Measurements from ENCODE around the gene KRT72.
A peak's percentile ranks its signal among the peaks of the same experiment; 100 is the strongest.
"Not testable (repeated sequence)": the region's sequence is repeated elsewhere in the genome, so short reads cannot be mapped to it uniquely, and the experiment has no call there.

The KRT72 gene

DNA sequence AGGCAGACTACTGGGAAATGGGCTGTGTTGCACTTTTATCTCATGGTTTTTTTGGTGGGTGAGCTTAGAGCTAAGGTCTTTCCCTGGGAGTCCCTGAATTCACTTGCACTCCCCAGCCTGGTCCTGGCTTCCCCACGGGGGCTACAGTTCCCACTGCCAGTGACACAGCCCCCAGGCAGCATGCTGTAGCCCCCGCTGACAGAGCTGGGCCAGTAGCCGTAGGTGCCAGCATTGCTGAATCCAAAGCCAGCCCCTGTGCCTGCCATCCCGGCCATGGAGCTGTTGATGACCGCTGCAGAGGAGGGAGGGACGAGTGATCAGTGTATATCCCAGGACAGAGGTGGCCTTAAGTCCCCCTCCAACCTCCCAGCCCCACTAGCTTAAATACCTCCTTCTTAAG, 6.9 kb upstream of the KRT72 start:
- no peak for DNase-seq (ENCODE audit: low read depth in 2 of 3, low spot score in 2 of 3)

DNA sequence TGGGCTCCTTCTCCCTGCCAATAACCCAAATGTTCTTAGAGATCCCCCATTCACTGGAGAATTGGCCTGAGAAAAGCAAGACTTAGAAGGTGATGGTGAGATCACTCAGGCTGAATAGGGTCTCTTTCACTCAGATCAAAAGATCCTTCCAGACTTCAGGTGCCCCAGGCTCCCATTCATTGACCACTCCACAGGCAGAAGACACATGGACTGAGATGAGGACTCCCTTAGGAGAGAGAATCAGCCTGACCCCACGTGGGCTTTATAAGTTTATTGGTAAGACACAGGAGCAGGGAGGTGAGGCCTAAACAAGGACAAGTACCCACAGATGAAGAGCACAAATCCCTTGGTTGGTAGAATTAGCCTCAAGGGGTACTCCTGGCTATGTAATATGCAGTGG, 6.1 kb upstream of the KRT72 start:
- DNase-seq (ENCODE audit: low read depth in 2 of 3, low spot score in 2 of 3): no peak

DNA sequence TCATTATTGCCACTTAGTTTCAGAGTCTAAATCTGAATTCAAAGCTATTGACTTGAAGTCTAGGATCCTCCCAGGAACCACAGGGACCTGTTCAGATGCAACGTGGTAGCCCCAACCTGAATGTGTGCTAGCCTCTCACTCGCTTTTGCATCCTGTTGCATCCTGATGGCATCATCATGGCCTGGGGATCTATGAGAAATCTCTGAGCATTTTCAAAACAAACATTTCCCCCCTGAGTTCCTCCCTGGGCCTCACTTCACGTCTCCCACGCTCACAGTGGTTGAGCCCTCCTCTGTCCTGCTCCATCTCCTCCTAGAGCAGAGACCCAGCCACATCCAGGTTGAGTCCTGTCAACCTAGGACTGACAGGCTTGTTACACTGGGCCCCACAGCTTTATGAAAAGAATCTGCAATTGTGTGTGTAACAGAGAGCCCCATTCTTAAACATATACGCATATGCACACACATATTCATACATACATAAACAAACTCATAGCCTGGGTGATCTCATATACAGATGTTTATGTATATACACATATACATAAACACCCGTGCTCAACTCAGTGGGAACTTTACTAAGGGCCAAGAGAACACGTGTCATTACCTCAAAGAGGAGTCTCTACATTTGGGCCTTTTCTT, 5.4 kb upstream of the KRT72 start:
- no peak for DNase-seq (ENCODE audit: low read depth in 2 of 3, low spot score in 2 of 3)

DNA sequence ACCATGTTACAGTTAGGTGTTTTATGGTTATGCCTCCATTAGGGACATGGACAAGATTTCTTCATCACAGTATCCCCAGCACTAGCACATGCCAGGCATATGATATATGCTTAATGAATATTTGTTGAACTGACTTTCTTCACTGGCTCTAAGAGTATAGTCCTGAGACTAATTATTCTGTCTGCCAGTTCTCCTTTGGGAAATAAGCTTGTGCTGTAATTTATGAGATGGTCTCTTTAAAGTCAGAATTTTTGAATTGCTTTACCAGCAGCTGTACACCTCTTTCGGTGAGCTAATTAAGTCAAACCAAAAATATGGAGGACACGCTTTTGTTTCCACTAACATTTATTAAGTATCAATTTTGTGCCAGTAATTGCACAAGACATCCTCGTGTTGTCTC, 4.8 kb upstream of the KRT72 start:
- no peak for DNase-seq (ENCODE audit: low read depth in 2 of 3, low spot score in 2 of 3)

DNA sequence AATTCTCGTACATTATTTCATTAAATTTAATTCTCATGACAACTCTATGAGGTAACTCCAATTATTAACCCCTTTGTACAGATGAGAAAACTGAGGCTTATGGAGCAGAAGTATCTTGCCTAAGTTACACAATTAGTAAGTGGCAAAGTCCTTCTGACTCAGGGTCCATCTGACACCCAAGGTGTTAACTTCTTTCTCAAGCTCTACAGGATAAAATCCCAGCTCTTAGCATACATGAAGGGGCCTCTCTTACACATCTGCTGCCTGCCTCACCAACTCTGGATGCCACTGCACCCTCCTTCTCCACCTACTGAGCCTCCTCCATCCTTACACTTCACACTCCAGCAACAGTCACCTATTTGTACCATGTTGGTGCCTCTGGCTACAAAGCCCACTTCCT, 4.3 kb upstream of the KRT72 start:
- no peak for DNase-seq (ENCODE audit: low read depth in 2 of 3, low spot score in 2 of 3)

DNA sequence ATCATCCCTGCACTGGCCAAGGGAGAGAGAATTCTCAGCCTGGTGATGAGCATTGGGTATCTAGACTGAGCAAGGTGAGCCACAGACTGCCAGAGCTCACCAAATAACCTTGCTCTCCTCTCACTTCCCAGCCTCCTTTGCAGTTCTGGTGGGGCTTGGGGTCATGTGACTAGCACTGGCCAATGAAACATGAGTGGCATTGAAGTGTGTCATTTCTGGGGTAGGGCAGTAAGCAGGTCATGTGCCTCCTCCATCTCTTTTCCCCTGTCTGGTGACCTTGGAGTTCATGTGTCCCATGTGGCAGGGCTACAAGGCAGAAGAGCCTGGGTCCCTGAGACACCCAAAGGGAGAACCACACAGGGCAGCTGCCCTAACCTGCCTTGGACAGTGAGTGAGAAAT, 3.6 kb upstream of the KRT72 start:
- DNase-seq (ENCODE audit: low read depth in 2 of 3, low spot score in 2 of 3): no peak

DNA sequence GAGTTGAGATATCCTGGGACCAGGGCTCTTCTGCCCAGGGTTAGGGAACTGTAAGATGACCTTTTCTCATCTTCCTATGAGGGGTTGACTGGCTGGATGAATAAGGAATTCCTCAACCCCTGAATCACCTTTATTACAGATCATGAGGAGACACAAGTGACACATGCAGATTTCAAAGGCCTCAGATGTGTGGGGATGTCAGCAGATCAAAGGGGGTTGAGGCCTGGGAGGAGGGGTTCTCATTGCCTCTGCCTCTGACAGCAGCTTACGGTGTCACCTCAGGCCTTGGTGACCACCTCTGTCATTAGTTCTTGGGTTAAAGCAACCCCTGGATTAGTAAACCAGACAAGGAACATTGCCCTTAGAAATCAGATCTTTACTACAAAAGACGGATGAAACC, 2.1 kb upstream of the KRT72 start:
- DNase-seq (ENCODE audit: low read depth in 2 of 3, low spot score in 2 of 3): no peak

DNA sequence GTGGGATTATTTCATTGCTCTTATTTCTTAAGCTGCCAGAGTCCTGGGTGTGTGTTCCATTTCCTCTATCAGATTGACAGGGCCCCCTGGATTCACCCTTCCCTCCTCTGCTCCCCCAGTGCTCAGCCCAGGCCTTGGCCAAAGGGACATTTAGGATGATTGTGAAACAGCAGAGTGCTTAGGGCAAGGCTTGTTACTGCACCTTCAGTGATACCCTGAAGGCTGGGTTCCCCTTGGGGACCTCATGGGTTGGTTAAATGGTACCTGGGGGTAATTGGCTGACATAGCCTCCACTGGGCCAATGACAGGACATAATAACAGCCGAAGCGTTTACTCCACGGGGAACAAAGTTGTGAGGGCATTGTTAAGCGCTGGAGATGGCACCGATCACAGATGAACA, 1.3 kb upstream of the KRT72 start:
- DNase-seq (ENCODE audit: low read depth in 2 of 3, low spot score in 2 of 3): no peak

DNA sequence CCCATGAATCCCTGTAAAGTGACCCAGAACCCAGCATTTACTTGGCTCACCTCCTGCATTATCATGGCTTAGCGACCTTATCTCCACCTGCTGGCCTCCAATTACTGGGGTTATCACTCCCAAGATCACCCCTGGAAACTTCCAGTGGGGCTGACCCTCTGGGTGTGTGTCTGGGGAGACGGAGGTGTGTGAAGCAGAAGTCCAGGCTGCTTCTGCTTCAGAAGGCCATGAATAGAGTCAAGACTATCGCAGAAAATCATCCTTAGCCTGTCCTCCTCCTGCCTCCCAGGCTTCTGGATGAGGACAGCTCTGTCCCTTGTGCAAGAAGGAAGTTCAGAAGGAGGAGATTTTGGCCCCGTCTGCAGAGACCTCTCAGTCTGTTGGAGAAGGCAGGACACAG, 408 bp upstream of the KRT72 start:
- no peak for DNase-seq (ENCODE audit: low read depth in 2 of 3, low spot score in 2 of 3)

DNA sequence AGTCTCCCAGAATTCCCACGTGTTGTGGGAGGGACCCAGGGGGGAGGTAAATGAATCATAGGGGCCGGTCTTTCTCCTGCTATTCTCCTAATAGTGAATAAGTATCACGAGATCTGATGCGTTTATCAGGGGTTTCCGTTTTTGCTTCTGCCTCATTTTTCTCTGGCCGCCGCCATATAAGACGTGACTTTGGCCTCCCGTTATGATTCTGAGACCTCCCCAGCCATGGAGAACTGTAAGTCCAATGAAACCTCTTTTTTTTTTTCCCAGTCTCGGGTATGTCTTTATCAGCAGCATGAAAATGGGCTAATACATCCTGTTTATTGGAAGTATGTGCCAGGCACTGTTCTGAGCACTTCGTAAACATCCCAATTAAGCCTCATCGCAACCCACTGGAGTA, 788 bp downstream of the KRT72 start:
- DNase-seq (ENCODE audit: low read depth in 2 of 3, low spot score in 2 of 3): no peak

DNA sequence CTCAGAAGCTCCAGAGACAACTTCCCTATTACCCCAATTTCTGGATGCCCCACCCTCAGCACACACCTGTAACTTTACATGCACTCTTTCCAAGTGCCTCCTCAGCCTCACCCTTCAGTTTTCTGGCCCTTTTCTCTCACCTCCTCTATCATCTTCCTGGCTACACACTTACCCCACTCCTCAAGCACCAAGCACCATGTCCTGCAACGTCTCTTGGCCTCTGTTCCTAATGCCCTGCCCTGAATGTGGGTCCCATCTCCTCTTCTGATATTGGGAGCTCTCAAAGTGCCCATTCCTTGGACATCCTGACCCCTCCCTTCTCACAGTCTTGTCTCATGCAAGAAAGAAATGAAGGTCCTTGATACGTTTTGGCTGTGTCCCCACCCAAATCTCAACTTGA, 1.2 kb downstream of the KRT72 start:
- DNase-seq (ENCODE audit: low read depth in 2 of 3, low spot score in 2 of 3): no peak

DNA sequence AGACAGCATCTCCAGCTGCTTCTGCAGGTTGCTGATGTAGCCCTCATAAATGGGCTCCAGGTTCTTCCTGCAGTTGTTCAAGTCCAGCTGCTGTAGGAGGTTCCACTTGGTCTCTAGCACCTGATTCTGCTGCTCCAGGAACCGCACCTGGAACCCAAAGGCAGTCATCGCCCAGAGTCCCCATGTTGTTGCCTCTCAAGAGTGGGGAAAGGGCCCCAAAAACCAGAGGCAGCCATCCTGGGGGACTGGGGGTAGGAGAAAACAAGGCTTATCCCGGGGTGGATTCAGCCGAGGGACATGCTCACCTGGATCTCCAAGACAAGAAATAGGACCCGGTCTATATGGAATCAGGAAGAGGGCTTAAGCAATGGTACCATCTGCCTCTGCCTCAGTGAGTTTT, 2.3 kb downstream of the KRT72 start:
- DNase-seq (ENCODE audit: low read depth in 2 of 3, low spot score in 2 of 3): no peak

DNA sequence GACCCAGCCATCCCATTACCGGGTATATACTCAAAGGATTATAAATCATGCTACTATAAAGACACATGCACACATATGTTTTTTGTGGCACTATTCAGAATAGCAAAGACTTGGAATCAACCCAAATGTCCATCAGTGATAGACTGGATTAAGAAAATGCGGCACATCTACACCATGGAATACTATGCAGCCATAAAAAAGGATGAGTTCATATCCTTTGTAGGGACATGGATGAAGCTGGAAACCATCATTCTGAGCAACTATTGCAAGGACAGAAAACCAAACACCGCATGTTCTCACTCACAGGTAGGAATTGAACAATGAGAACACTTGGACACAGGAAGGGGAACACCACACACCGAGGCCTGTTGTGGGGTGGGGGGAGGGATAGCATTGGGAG, 7.0 kb downstream of the KRT72 start:
- DNase-seq (ENCODE audit: low read depth in 2 of 3, low spot score in 2 of 3): not testable (repeated sequence)

DNA sequence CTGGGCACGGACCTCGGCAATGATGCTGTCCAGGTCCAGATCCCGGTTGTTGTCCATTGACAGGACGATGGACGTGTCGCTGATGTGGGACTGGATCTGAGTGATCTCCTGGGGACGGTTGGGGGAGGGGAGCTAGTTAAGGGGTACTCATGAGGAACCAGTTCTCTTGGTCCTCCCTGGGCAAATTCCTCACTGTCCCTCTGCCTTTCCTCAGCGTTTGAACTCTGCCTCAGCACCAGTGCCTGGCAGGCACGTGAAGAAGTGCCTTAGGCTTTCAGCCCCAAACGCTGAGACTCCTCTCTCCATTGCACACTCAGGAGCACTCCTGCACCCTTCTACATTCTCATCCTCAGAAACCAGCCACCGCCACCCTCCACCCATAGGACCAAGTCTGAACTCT, 9.7 kb downstream of the KRT72 start:
- no peak for DNase-seq (ENCODE audit: low read depth in 2 of 3, low spot score in 2 of 3)

DNA sequence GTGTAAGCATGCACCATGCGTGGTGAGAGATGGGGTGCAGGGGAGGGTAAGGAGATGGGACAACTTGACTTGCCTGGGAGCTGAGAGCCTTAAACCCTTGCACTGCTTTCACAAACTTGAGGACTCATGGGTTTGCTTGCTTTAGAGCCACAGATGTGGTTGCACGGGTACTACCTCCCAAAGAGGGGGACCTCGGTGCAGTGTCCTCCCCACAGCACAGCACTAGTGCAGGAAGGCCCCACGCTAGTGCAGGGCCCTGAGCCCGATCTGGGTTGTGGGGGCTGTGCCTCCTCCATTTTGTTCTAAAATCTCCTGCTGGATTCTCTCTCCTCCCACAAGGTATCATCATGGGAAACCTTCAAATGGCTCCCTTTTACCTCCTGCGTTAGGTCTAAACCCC, 11.2 kb downstream of the KRT72 start:
- DNase-seq (ENCODE audit: low read depth in 2 of 3, low spot score in 2 of 3): no peak

DNA sequence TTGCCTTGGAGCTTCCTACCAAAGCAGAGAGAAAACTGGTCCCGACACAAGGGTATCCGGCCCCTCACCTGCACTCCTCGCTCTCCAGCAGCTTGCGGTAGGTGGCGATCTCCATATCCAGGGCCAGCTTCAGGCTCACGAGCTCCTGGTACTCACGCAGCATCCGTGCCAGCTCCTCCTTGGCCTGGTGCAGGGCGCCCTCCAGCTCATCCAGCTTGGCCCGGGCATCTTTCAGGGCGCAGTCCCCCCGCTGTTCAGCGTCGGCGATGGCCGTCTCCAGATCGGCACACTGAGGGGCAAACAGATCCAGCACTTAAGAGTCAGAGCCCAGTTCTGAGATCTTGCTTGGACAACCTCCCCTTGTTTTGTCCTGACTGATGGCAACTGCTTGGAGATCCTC, 13.7 kb downstream of the KRT72 start:
- no peak for DNase-seq (ENCODE audit: low read depth in 2 of 3, low spot score in 2 of 3)

DNA sequence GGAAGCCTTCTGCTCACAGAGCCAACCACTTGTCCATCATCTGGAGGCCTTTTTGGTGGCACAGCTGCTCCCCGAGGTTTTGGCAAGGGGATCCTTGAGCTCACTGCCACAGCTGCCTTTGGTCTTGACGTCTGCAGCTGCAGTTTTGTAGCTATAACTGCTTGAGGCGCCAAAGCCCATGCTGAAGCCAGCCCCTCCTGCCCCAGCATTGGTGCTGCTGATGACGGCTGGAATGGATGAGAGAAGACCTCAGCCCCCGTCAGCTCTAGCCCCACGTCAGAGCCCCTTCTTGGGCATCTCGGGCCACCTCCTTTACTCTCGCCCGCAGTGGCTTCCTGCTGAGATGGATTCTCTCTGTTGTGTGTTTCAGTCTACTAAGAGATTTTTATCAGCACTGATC, 15.3 kb downstream of the KRT72 start:
- no peak for DNase-seq (ENCODE audit: low read depth in 2 of 3, low spot score in 2 of 3)

DNA sequence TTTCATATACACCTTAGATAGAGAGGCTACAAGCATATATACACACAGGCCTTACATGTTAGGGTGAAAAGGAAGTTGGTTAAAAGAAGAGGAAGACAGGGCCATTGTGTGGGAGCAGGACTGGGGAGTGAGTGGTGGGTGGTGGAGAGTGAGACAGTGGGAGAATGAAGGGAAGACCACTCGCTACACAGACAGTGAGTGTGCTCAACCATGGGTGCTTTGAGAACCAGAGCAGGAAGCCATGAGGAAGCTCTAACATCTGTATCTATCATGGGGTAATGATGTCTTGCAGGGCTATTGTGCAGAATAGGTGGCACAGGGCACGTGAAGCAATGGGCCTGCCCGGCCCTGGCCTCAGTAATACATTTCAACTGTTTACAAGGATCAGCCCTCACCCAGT, 16.2 kb downstream of the KRT72 start:
- DNase-seq (ENCODE audit: low read depth in 2 of 3, low spot score in 2 of 3): no peak

DNA sequence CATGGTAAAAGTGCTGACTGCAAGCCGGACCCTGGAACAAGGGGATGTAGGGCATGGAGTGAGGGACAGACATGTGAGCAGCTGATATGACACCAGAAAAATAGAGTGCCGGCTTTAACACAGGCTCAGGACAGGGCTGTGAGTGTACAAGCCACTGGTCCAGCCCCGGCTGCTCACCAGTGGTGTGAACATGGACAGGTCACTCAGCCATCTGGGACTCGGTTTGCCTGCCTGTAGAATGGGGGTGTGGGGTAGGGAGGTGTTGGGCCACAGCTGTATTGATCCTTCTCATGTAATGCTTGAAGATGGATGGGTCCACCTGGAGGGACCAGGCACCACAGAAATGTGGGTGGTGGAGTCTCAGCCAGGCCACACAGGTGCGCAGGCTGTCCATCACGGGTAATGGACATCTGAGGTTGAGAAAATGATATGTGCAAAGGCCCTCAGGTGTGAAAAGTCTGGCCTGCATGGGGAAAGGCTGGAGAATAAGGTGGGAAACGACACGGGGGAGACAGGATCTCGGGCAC, 17.0 kb downstream of the KRT72 start:
- DNase-seq (ENCODE audit: low read depth in 2 of 3, low spot score in 2 of 3): no peak

DNA sequence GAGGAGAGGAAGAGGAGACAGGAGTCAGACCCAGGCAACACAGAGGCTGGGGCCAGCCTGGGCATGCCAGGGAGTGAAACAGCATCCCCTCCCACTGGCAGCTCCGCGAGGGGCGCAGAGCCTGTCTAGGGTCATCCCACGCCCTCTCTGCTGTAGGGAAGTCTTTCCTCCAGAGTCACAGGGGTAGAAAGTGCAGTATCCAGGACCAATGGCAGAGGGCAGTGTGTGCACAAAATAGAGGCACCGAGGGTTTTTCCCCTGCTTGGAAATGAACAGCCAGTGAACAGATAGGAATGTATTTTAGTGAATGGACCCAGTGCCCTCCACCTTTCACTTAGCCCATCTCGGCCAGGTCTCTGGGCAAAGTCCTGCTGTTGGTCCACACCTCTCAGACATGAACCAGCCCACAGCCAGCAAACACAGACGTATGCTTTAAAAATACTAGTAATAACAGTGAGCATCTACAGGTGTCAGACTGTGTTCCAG, 18.2 kb downstream of the KRT72 start:
- DNase-seq (ENCODE audit: low read depth in 2 of 3, low spot score in 2 of 3): peak in 2 of 3 experiments; percentile 25 to 33

DNA sequence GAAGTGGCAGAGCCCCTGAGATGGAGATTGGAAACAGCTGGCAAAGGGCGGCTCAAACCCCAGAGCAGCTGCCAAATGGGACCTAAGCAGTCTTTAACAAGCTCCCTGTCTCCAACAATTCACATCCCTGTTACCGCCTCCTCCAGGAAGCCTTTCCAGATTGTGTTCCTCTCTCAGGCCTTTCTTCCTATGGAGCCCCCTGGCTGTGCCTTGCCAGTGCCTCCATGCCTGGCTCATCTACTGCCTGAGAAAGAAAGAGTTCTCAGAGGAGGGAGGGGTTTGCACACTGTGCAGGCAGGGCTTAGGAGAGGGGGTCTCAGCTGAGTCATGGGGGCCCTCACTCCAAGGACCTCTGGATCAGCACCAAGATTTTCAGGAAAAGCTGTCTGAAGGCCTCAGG, 18.8 kb downstream of the KRT72 start:
- no peak for DNase-seq (ENCODE audit: low read depth in 2 of 3, low spot score in 2 of 3)

DNA sequence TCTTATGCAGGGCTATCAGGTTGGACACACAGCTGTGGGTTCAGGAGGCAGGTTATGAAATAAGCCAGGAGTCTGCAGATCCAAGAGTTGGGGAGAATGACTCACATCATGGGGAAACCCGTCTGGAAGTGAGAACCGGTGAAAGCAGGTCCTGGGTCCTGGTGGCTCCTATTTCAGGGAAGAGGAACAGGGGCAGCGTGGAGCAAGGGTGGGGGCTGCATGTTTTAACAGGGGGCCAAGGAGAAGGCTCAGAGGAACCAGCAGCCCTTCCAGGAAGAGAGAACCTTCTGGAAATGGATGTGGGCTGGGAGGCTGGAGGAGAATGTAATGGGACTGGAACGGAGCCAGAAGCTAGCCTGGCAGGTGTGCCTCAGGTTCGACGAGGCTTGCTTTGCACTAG, 19.8 kb downstream of the KRT72 start:
- no peak for DNase-seq (ENCODE audit: low read depth in 2 of 3, low spot score in 2 of 3)

DNA sequence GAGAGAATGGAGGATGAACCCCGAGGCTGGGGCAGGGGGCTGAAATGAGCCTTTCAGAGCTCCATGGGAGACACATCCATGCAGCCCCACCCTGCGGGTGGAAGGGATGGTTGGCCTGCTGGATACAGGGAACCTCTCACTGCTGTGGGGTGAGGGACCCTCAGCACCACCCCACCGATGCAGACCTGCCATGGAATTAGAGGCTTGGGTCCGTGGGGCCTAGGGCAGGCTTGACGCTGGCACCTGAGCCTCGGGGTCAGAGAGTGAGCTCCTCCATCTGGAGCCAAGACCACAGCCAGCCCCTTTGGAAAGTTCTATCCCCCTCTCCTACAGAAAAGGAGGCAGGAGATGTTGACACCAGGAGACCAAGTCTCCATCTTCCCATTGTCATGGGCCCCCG, 20.2 kb downstream of the KRT72 start:
- no peak for DNase-seq (ENCODE audit: low read depth in 2 of 3, low spot score in 2 of 3)

DNA sequence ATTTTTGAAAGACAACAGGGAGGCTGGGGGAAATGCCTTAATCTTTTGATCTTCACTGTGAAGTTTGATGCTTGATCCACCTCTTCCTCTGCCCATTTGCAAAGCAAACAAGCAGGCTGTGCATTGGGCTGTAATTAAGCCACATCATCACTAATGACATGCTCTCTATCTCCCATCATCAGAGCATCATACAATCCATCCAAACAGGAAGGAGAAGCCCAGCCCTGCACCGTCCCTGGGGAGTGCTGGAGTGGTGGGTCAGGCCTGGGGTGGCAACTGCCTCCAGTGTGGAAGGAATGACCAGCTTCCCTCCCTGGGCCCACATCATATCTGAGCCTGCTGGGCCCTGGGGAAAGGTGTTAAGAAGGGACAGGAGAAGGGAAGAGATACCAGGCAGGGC, 20.8 kb downstream of the KRT72 start:
- no peak for DNase-seq (ENCODE audit: low read depth in 2 of 3, low spot score in 2 of 3)

All from activated CD8-positive, alpha-beta memory T cell treated with anti-CD3 and anti-CD28 coated beads for 48 hours (primary cell).